GM12878 (cell line): ENCODE data around the gene MGAT4B. TPM values are rescaled to one million over a fixed set of nuclear protein-coding genes. Genes with fewer than 3 reads are reported as not detected.

Experiments
- ATAC-seq: fragments of 200-7000 bp; cut with Tn5 transposase; 3 replicates; pipeline ENCODE4 v1.9.1; 2020; ENCODE audit warnings: mild to moderate bottlenecking, moderate library complexity
- BruUV-seq: library from RNA; stranded (reverse); fragments of 400-500 nt; replicated peaks from 2 replicates; lab custom pipeline; 2021; lab: Mats Ljungman, UMichigan
- CTCF ChIA-PET: fragments of 300-600 bp; sonication (Branson Sonifier 250); formaldehyde crosslinking; extraction: SDS; loops from one replicate; lab custom pipeline; 2021; ENCODE audit warnings: inconsistent platforms; lab: Yijun Ruan, JAX
- POLR2A ChIA-PET: fragments of 350-600 bp; formaldehyde crosslinking; extraction: SDS; loops from one replicate; lab custom pipeline; 2021; ENCODE audit warnings: inconsistent platforms; lab: Charles Lee
- RAD21 ChIA-PET: fragments of 300-600 bp; sonication (Branson Sonifier 250); formaldehyde crosslinking; loops from one replicate; lab custom pipeline; 2023; ENCODE audit warnings: antibody characterized with exemption; ENCODE audit not compliant: unreplicated experiment; lab: Charles Lee
- SMC1A ChIA-PET: fragments of 300-600 bp; sonication (Branson Sonifier 250); formaldehyde crosslinking; loops from one replicate; lab custom pipeline; 2023; ENCODE audit not compliant: unreplicated experiment, uncharacterized antibody; lab: Charles Lee
- DNase-seq: peaks from one replicate; pipeline ENCODE4 v3.0.0-alpha.2; 2011; ENCODE audit warnings: low read depth, low spot score
- FAIRE-seq: peaks from 3 replicates; lab custom pipeline; 2011; peaks lifted over from hg19 to GRCh38; lab: Jason Lieb, UNC
- H2AFZ ChIP-seq: 2 replicates; pipeline ENCODE4 v1.6.0; 2011; ENCODE audit warnings: low read depth, low read length, control low read depth; ENCODE audit not compliant: control insufficient read depth
- H3K27ac ChIP-seq: 2 replicates; pipeline ENCODE4 v1.5.1; 2011; ENCODE audit warnings: control low read depth; ENCODE audit not compliant: control insufficient read depth, insufficient read depth
- H3K27me3 ChIP-seq, 2 experiments: replicated peaks in 1 of 2; 2 replicates each; pipeline versions ENCODE4 v1.6.0 to v1.6.1; 2011; ENCODE audit warnings: low read length in 1 of 2; ENCODE audit not compliant: control insufficient read depth in 2 of 2, insufficient read depth in 2 of 2
- H3K36me3 ChIP-seq, 2 experiments: 2 replicates each; pipeline ENCODE4 v1.5.1; 2011; ENCODE audit warnings: low read length in 1 of 2; ENCODE audit not compliant: control insufficient read depth in 2 of 2, insufficient read depth in 2 of 2
- H3K4me1 ChIP-seq: 2 replicates; pipeline ENCODE4 v1.6.1; 2011; ENCODE audit warnings: mild to moderate bottlenecking, low read length, moderate library complexity, mixed read lengths; ENCODE audit not compliant: control insufficient read depth, insufficient read depth
- H3K4me2 ChIP-seq: 2 replicates; pipeline ENCODE4 v1.6.0; 2011; ENCODE audit warnings: control low read depth; ENCODE audit not compliant: control insufficient read depth, insufficient read depth
- H3K4me3 ChIP-seq: fragments of 200-600 bp; sonication (generic); 2 replicates; pipeline ENCODE4 v1.5.1; 2016
- H3K79me2 ChIP-seq: 2 replicates; pipeline ENCODE4 v1.6.0; 2011; ENCODE audit warnings: low read length; ENCODE audit not compliant: control insufficient read depth, insufficient read depth
- H3K9ac ChIP-seq: 2 replicates; pipeline ENCODE4 v1.8.0; 2011; ENCODE audit warnings: low read length, control low read depth, mixed read lengths; ENCODE audit not compliant: control insufficient read depth, insufficient read depth
- H3K9me3 ChIP-seq: replicated peaks from 3 replicates; pipeline ENCODE4 v1.5.1; 2011; ENCODE audit warnings: mild to moderate bottlenecking, low read length; ENCODE audit not compliant: control insufficient read depth, insufficient read depth
- H4K20me1 ChIP-seq: 2 replicates; pipeline ENCODE4 v1.6.0; 2011; ENCODE audit not compliant: control insufficient read depth, insufficient read depth
- EGR1 ChIP-seq, 2 experiments: IDR thresholded peaks; 1 replicate in 1 of 2; 2 replicates in 1 of 2; pipeline ENCODE4 v1.6.1; 2011 to 2012; ENCODE audit warnings: low read depth in 2 of 2, low read length in 2 of 2, borderline replicate concordance in 1 of 2, mild to moderate bottlenecking in 1 of 2, moderate library complexity in 1 of 2
- FOXM1 ChIP-seq: IDR thresholded peaks from 2 replicates; pipeline ENCODE4 v1.6.1; 2012; ENCODE audit warnings: low read depth, mild to moderate bottlenecking, inconsistent platforms, low read length, moderate library complexity
- HDAC2 ChIP-seq: fragments of 200-600 bp; sonication (generic); IDR thresholded peaks from 2 replicates; pipeline ENCODE4 v1.6.1; 2017
- JUND ChIP-seq: IDR thresholded peaks from 2 replicates; pipeline ENCODE4 v1.6.1; 2012; ENCODE audit warnings: low read depth, mild to moderate bottlenecking, low read length, improper control_type of control experiment, moderate library complexity
- NFYA ChIP-seq: IDR thresholded peaks from 2 replicates; pipeline ENCODE4 v1.6.1; 2011; ENCODE audit warnings: low read depth, mild to moderate bottlenecking, low read length, improper control_type of control experiment, borderline replicate concordance
- RELB ChIP-seq: fragments of 450-650 bp; IDR thresholded peaks from 2 replicates; pipeline ENCODE4 v1.6.1; 2017; ENCODE audit warnings: low read depth, mild to moderate bottlenecking, moderate library complexity
- SMARCA5 ChIP-seq: fragments of 450-650 bp; IDR thresholded peaks from 2 replicates; pipeline ENCODE4 v1.6.1; 2017; ENCODE audit warnings: mild to moderate bottlenecking
- TAF1 ChIP-seq: IDR thresholded peaks from 2 replicates; pipeline ENCODE4 v1.6.1; 2011; ENCODE audit warnings: mild to moderate bottlenecking, low read depth, low read length, borderline replicate concordance
- WGBS: methylation state at CpG from one replicate; pipeline ENCODE4 v1.1.6; 2016; ENCODE audit warnings: low lambda C conversion rate; ENCODE audit not compliant: insufficient replicate concordance, insufficient coverage; ENCODE audit errors: missing lambda C conversion rate; 5-methylcytosine and 5-hydroxymethylcytosine counted together
- in situ Hi-C: fragments of 300-500 bp; cut with MboI; formaldehyde crosslinking; loops from 9 replicates; pipeline ENCODE4 v1.14.3; 2018; ENCODE audit warnings: mixed read lengths
- intact Hi-C: fragments of 100-400 bp; cut with micrococcal nuclease; formaldehyde crosslinking; loops from one replicate; pipeline ENCODE4 v1.14.2; 2022; ENCODE audit not compliant: unreplicated experiment
- polyA plus RNA-seq, 11 experiments: library from polyadenylated mRNA; depleted of rRNA in 4 of 11; unstranded in 6 of 11; stranded (reverse) in 5 of 11; fragments of >200 nt; fragmentation: Nextera tagmentation in 4 of 11; fragmentation: Illumina TruSeq in 1 of 11; extraction: Ambion mirVana in 4 of 11; extraction: Trizol in 1 of 11; gene quantifications; 1 replicate in 1 of 11; 2 replicates in 10 of 11; pipeline versions ENCODE4 v1.2.1 to v1.2.3, GENCODE V29; 2011 to 2016; ENCODE audit warnings: inconsistent platforms in 2 of 11, missing spikeins in 2 of 11, low read depth in 1 of 11
- total RNA-seq, 4 experiments: library from RNA; depleted of rRNA in 3 of 4; stranded (reverse); fragments of >200 nt in 3 of 4; fragmentation: Illumina TruSeq in 1 of 4; extraction: Trizol in 1 of 4; gene quantifications; 2 replicates each; pipeline versions ENCODE4 v1.2.1 to v1.2.3, GENCODE V29; 2013 to 2021

MGAT4B gene
- total and polyA plus RNA-seq, 10 of the 15 experiments (the other 5 are each of a cell fraction or from before 2014, with no cell fraction given): 0.60 to 82.5 (median 34.4) TPM; not detected in 1

- H2AFZ ChIP-seq: no peak overlapping the region
- TSS peak; percentile 10 for BruUV-seq
- ChIA-PET SMC1A (interaction anchor here (1.3 kb wide), 1 partner anchor 9 kb away, joined by 4 read pairs; no protein-coding TSS in a partner anchor), CTCF (interaction anchor here (0.9 to 1.7 kb wide), 3 partner anchors 14 to 32 kb away, joined by 3 to 18 read pairs (median 4); no protein-coding TSS in a partner anchor), RAD21 (no interaction called here), POLR2A (no interaction called here)
- peaks cover 20 to 28% of the 10 kb centered on the region in 2 experiments for H3K36me3 ChIP-seq
- 89% methylated on average over 11 of the region's 11 CpGs for WGBS
- TF ChIP-seq HDAC2 (no peak), FOXM1 (no peak), TAF1 (no peak), SMARCA5 (no peak), EGR1 (IDR thresholded peaks at IDR 0.05; ENCODE audit: borderline replicate concordance in 1 of 2, low read depth in 2 of 2, low read length in 2 of 2) (no peak), NFYA (no peak), RELB (no peak), JUND (no peak)
- H3K79me2 ChIP-seq: no peaks in the 10 kb centered on the region
- no peaks in the 10 kb centered on the region for H3K27me3 ChIP-seq
- intact Hi-C loops: no loop called here
- no peaks in the 10 kb centered on the region for H4K20me1 ChIP-seq
- no peak overlapping the region for H3K4me2 ChIP-seq
- H3K9me3 ChIP-seq: no peaks in the 10 kb centered on the region
- ATAC-seq (no peak), FAIRE-seq (no peak), DNase-seq (no peak)
- in situ Hi-C loops: loop anchor here (25.0 kb wide), 1 partner anchor 311 kb away; no protein-coding TSS in a partner anchor
- H3K9ac ChIP-seq: no peak overlapping the region
- H3K4me3 ChIP-seq: no peak overlapping the region
- no peak overlapping the region for H3K27ac ChIP-seq
- H3K4me1 ChIP-seq: no peaks in the 10 kb centered on the region
These were observed 30.2 kb downstream of the MGAT4B start for GRCh38 chr5:179776411-179776938.
